Pancreas (tissue), 10 donors: ENCODE data around the gene NMT1. TPM values are rescaled to one million over a fixed set of nuclear protein-coding genes. Genes with fewer than 3 reads are reported as not detected.

Experiments
- ATAC-seq, 4 donors: fragments of 200-7000 bp; cut with Tn5 transposase; one replicate each; pipeline versions ENCODE4 v1.8.0 to v1.9.1; 2020; ENCODE audit warnings: mild to moderate bottlenecking in 4 of 4, moderate library complexity in 4 of 4
- DNase-seq, 6 donors: peaks; one replicate each; pipeline ENCODE4 v3.0.0-alpha.2; 2020
- FAIRE-seq: peaks from 2 replicates; lab custom pipeline; 2012; peaks lifted over from hg19 to GRCh38; lab: Jason Lieb, UNC
- H3K27ac ChIP-seq, 4 donors: fragments of 200-600 bp; sonication (generic); 1 replicate in 3 of 4; 2 replicates in 1 of 4; pipeline versions ENCODE4 v1.5.0 to v1.8.0; 2020
- H3K27me3 ChIP-seq, 4 donors: fragments of 200-600 bp; one replicate each; pipeline ENCODE4 v1.8.0; 2021
- H3K36me3 ChIP-seq, 3 donors: fragments of 200-600 bp; sonication (generic) in 1 of 3; one replicate each; pipeline versions ENCODE4 v1.5.0 to v1.8.0; 2020 to 2021
- H3K4me1 ChIP-seq, 3 donors: fragments of 200-600 bp; one replicate each; pipeline ENCODE4 v1.8.0; 2021
- H3K4me3 ChIP-seq, 4 donors: fragments of 200-600 bp; sonication (generic) in 2 of 4; one replicate each; pipeline versions ENCODE4 v1.5.0 to v1.8.0; 2020 to 2021
- H3K9me3 ChIP-seq, 4 donors: fragments of 200-600 bp; one replicate each; pipeline ENCODE4 v1.8.0; 2021
- WGBS, 2 donors: extraction: QIAGEN DNeasy Blood & Tissue Kit; methylation state at CpG; one replicate each; pipeline ENCODE4 v1.1.7; 2013; 5-methylcytosine and 5-hydroxymethylcytosine counted together
- intact Hi-C, 3 donors: fragments of 100-400 bp; cut with DNase I; formaldehyde crosslinking; loops; one replicate each; pipeline versions ENCODE4 v1.11.1 to v1.14.2; 2022
- microRNA-seq, 2 donors: library from miRNA; unstranded; fragments of <30 nt; microRNA quantifications; one replicate each; pipeline versions ENCODE4 to v1.1.0, GENCODE V29; 2019 to 2020
- polyA plus RNA-seq, 2 donors: library from polyadenylated mRNA; stranded (reverse); fragments of 200-250 nt; gene quantifications; one replicate each; pipeline ENCODE4 v1.2.3, GENCODE V29; 2013
- total RNA-seq, 6 donors: library from RNA; stranded (reverse); fragmentation: NEBNext Ultra II Directional in 4 of 6; extraction: Animal tissue kit (Norgen Biotek cat#: 25700) in 4 of 6; gene quantifications; one replicate each; pipeline versions ENCODE4 v1.2.1 to v1.2.4, GENCODE V29; 2021 to 2023
- TF ChIP-seq, protein P1 (sequence below), 4 donors: fragments of 200-600 bp; sonication (generic) in 3 of 4; IDR thresholded peaks; one replicate each; pipeline versions ENCODE4 v1.5.0 to v1.8.0; 2021; ENCODE audit warnings: antibody characterized with exemption in 4 of 4
- donor health status: healthy with polysubstance abuse.
- donor health status: DM: no; HTN: no; CAD: no; lungs with moderate emphysema.
- donor health status: DM: no; HTN: no; CAD: no.
- donor health status: control.
- donor health status: control.
- donor health status: Bipolar disorder and iron deficiency.
- donor health status: DM: yes; HTN: yes; CAD: no.
- donor health status: DM: no; HTN: no; CAD: no.
- donor health status: DM: no; HTN: no; CAD: no.
- donor health status: DM: yes; HTN: yes; CAD: no.

Gene NMT1
- total and polyA plus RNA-seq, 8 donors, result 27.0 to 66.5 (median 39.8) TPM

DNA sequence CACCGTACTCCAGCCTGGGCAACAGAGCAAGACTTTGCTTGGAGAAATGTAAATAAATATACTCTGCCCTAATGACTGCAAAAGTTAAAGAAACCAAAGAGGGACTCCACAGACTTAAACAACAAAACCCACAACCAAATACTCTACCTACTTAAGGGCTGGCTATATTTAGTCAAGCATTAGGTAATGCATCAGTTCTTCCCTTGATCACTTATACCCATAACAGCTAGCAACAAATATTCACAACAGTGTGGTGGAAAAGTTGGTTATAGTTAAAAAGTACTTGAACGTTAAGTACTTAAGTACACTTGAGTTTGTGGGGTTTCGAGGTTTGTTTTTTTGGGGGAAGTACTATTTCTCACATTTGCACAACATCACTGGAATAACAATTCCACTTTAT lies 95.1 kb downstream of the NMT1 start:
- no peak for ATAC-seq
- FAIRE-seq, result no peak
- WGBS, 2 donors, result 92 to 97% methylated on average over 3 of the region's 3 CpGs
- H3K4me3 ChIP-seq, result no peak overlapping the region
- no peak overlapping the region for H3K27ac ChIP-seq
- intact Hi-C loops, result no loop called here
- no peaks in the 10 kb centered on the region for H3K27me3 ChIP-seq
- no peaks in the 10 kb centered on the region for H3K36me3 ChIP-seq
- peaks cover 26 to 36% (median 29%) of the 10 kb centered on the region in 3 donors for H3K4me1 ChIP-seq
- TF ChIP-seq, protein P1, sequence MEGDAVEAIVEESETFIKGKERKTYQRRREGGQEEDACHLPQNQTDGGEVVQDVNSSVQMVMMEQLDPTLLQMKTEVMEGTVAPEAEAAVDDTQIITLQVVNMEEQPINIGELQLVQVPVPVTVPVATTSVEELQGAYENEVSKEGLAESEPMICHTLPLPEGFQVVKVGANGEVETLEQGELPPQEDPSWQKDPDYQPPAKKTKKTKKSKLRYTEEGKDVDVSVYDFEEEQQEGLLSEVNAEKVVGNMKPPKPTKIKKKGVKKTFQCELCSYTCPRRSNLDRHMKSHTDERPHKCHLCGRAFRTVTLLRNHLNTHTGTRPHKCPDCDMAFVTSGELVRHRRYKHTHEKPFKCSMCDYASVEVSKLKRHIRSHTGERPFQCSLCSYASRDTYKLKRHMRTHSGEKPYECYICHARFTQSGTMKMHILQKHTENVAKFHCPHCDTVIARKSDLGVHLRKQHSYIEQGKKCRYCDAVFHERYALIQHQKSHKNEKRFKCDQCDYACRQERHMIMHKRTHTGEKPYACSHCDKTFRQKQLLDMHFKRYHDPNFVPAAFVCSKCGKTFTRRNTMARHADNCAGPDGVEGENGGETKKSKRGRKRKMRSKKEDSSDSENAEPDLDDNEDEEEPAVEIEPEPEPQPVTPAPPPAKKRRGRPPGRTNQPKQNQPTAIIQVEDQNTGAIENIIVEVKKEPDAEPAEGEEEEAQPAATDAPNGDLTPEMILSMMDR (IDR thresholded peaks at IDR 0.05), result no peak
- no peak for DNase-seq
- no peaks in the 10 kb centered on the region for H3K9me3 ChIP-seq

Small RNA genes lying within 50 kb of the gene (microRNA-seq; reads per million reads assigned to microRNA genes)
- gene MIR6784, result 0 reads per million in 2 donors

Other genes with a start within 250 kb of the NMT1 start
- gene GJC1, start 231.0 kb upstream of the NMT1 start, total RNA-seq, result 1 to 10 TPM in 4 of 6 donors, under 1 TPM in 2; 0.58 to 3.1 (median 1.1) TPM
- gene GJC1, start 231.0 kb upstream of the NMT1 start, polyA plus RNA-seq, result 1 to 10 TPM in 1 of 2 donors, under 1 TPM in 1; 0.84 to 2.0 TPM
- gene HIGD1B, start 213.4 kb upstream of the NMT1 start, total RNA-seq, result 1 to 10 TPM in 2 of 6 donors, under 1 TPM in 3, not detected in 1; 0.35 to 2.2 (median 0.87) TPM
- 10 to 100 TPM in 1 of 2 donors, 1 to 10 TPM in 1; 1.4 to 14.6 TPM for gene HIGD1B, start 213.4 kb upstream of the NMT1 start, polyA plus RNA-seq
- gene EFTUD2, start 161.9 kb upstream of the NMT1 start, total RNA-seq, result 10 to 100 TPM; 26.3 to 42.7 (median 38.8) TPM
- gene EFTUD2, start 161.9 kb upstream of the NMT1 start, polyA plus RNA-seq, result 10 to 100 TPM; 18.8 to 25.8 TPM
- 1 to 10 TPM in 2 of 6 donors, under 1 TPM in 4; 0.12 to 2.2 (median 0.43) TPM for gene GFAP, start 145.8 kb upstream of the NMT1 start, total RNA-seq
- gene GFAP, start 145.8 kb upstream of the NMT1 start, polyA plus RNA-seq, result 1 to 10 TPM; 1.1 to 2.2 TPM
- under 1 TPM in 5 of 6 donors, not detected in 1; 0.05 to 0.53 (median 0.22) TPM for gene KIF18B, start 113.5 kb upstream of the NMT1 start, total RNA-seq
- gene KIF18B, start 113.5 kb upstream of the NMT1 start, polyA plus RNA-seq, result under 1 TPM; 0.05 to 0.11 TPM
- 1 to 10 TPM in 5 of 6 donors, under 1 TPM in 1; 0.92 to 4.3 (median 2.7) TPM for gene C1QL1, start 93.0 kb upstream of the NMT1 start, total RNA-seq
- 10 to 100 TPM; 17.0 to 29.3 TPM for gene C1QL1, start 93.0 kb upstream of the NMT1 start, polyA plus RNA-seq
- 10 to 100 TPM in 5 of 6 donors, 1 to 10 TPM in 1; 9.3 to 19.2 (median 12.1) TPM for gene DCAKD, start 9.7 kb upstream of the NMT1 start, total RNA-seq
- 10 to 100 TPM in 1 of 2 donors, 1 to 10 TPM in 1; 9.8 to 14.1 TPM for gene DCAKD, start 9.7 kb upstream of the NMT1 start, polyA plus RNA-seq
- 1 to 10 TPM; 4.6 to 9.9 (median 8.0) TPM for gene PLCD3, start 71.2 kb downstream of the NMT1 start, total RNA-seq
- 10 to 100 TPM in 1 of 2 donors, 1 to 10 TPM in 1; 8.2 to 10.6 TPM for gene PLCD3, start 71.2 kb downstream of the NMT1 start, polyA plus RNA-seq
- gene ACBD4, start 74.4 kb downstream of the NMT1 start, total RNA-seq, result 10 to 100 TPM; 10.6 to 17.8 (median 12.1) TPM
- gene ACBD4, start 74.4 kb downstream of the NMT1 start, polyA plus RNA-seq, result 10 to 100 TPM; 37.3 to 39.0 TPM
- gene HEXIM1, start 87.2 kb downstream of the NMT1 start, total RNA-seq, result 10 to 100 TPM in 5 of 6 donors, 1 to 10 TPM in 1; 6.8 to 16.2 (median 12.0) TPM
- 10 to 100 TPM; 10.9 to 17.2 TPM for gene HEXIM1, start 87.2 kb downstream of the NMT1 start, polyA plus RNA-seq
- 1 to 10 TPM; 4.0 to 8.3 (median 6.2) TPM for gene HEXIM2, start 100.6 kb downstream of the NMT1 start, total RNA-seq
- gene HEXIM2, start 100.6 kb downstream of the NMT1 start, polyA plus RNA-seq, result 10 to 100 TPM in 1 of 2 donors, 1 to 10 TPM in 1; 7.3 to 10.9 TPM
- 10 to 100 TPM in 2 of 6 donors, 1 to 10 TPM in 4; 1.9 to 22.1 (median 4.6) TPM for gene FMNL1, start 160.6 kb downstream of the NMT1 start, total RNA-seq
- gene FMNL1, start 160.6 kb downstream of the NMT1 start, polyA plus RNA-seq, result 1 to 10 TPM; 5.2 to 7.0 TPM
- under 1 TPM in 2 of 6 donors, not detected in 4; 0.12 to 0.14 TPM for gene SPATA32, start 200.8 kb downstream of the NMT1 start, total RNA-seq
- under 1 TPM; 0.07 to 0.19 TPM for gene SPATA32, start 200.8 kb downstream of the NMT1 start, polyA plus RNA-seq